ENCODE measurements around the gene EXT2.

GRCh38 chr11:44078794-44079193 is 16.7 kb upstream of the EXT2 start:
- no peak for TF ChIP-seq CTCF (conservative IDR thresholded peaks at IDR 0.05)
- TF ChIP-seq ZFX (IDR thresholded peaks at IDR 0.05), result no peak

Data from C4-2B (cell line).